ENCODE data around the gene TRIM38. TPM values are rescaled to one million over a fixed set of nuclear protein-coding genes. Genes with fewer than 3 reads are reported as not detected.
A peak's percentile ranks its signal among the peaks of the same experiment; 100 is the strongest.

TRIM38 gene
- total RNA-seq, 1 experiment from 2014 or later = 4.4 TPM

DNA sequence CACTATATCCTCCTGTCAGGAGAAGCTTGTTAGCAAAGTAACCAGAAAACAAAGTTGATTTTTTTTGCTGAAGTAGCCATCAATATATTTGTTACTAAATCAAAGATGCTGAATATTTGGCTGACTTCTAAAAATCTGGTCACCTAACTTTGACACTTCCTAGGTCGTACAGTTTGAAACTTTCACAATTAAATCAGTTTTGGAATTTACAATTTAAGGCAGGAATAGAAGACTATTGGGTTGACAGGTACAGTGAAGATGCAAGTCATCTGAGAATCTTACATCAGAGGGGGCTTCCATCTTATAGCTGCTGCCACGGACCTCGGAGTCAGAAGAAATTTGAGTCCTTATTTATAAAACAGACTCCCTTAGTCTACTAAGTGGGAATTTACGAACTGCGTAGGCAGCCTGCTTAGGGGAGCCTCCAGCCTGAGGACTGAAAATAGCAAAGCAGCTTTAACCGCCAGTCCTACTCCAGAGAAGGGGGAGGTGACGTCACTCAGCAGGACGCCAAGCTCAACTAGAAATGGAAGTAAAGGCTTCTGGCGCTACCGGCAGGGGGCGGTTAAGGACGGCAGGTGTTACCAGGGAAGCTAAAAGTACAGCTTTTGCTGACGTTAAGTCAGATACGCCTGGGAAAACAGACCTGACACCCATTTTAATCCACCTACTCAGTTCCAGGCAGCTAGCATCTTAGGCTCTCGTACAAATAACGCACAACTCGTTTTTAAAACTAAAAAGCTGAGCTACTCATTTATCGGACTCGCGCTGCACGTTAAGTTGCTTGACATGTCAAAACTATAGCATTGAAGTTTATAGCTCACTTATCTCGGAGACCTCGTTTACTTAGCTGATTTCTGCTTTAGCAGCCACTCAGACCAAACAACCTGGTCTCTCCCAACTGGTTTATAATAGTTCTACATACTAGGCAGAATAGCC is 63.6 kb downstream of the TRIM38 start:
- peaks cover 57% of the 10 kb centered on the region for H3K4me1 ChIP-seq (ENCODE audit: control insufficient read depth, insufficient read depth, low read length)
- no peaks in the 10 kb centered on the region for H3K27me3 ChIP-seq (ENCODE audit: control insufficient read depth, insufficient read depth, low read length)
- H3K9me3 ChIP-seq (ENCODE audit: control insufficient read depth, insufficient read depth, low read depth, low read length) = no peaks in the 10 kb centered on the region
- in situ Hi-C loops (cut with HindIII; ENCODE audit: low pct_unique_long_range_greater_than_20kb, low sequenced_read_pairs) = no loop called here
- peak overlapping the region; percentile 95 to 96 for H3K4me3 ChIP-seq (ENCODE audit: low read depth in 2 of 2, low read length in 2 of 2)
- H3K27ac ChIP-seq (ENCODE audit: low read length) = peak overlapping the region; percentile 100
- ChIA-PET POLR2A (interaction anchor here (0.6 to 9.8 kb wide), 6 partner anchors 18 to 246 kb away, joined by 4 to 207 read pairs (median 6); a partner anchor contains a TSS), CTCF (interaction anchor here (0.9 to 1.1 kb wide), 3 partner anchors 17 to 100 kb away, joined by 3 to 9 read pairs (median 7); a partner anchor contains a TSS)
- TF ChIP-seq TCF7L2 (IDR thresholded peaks at IDR 0.05; ENCODE audit: low read depth, low read length) (peak; percentile 7; the same call in 1 of the 2 replicates), SIN3A (IDR thresholded peaks at IDR 0.05; ENCODE audit: borderline replicate concordance, insufficient read depth, low read depth, low read length) (peak; percentile 68), POLR2AphosphoS5 (IDR thresholded peaks at IDR 0.05; ENCODE audit: low read depth, low read length) (peak; percentile 23; the same call in 1 of the 2 replicates)
- TF ChIP-seq, protein P1, sequence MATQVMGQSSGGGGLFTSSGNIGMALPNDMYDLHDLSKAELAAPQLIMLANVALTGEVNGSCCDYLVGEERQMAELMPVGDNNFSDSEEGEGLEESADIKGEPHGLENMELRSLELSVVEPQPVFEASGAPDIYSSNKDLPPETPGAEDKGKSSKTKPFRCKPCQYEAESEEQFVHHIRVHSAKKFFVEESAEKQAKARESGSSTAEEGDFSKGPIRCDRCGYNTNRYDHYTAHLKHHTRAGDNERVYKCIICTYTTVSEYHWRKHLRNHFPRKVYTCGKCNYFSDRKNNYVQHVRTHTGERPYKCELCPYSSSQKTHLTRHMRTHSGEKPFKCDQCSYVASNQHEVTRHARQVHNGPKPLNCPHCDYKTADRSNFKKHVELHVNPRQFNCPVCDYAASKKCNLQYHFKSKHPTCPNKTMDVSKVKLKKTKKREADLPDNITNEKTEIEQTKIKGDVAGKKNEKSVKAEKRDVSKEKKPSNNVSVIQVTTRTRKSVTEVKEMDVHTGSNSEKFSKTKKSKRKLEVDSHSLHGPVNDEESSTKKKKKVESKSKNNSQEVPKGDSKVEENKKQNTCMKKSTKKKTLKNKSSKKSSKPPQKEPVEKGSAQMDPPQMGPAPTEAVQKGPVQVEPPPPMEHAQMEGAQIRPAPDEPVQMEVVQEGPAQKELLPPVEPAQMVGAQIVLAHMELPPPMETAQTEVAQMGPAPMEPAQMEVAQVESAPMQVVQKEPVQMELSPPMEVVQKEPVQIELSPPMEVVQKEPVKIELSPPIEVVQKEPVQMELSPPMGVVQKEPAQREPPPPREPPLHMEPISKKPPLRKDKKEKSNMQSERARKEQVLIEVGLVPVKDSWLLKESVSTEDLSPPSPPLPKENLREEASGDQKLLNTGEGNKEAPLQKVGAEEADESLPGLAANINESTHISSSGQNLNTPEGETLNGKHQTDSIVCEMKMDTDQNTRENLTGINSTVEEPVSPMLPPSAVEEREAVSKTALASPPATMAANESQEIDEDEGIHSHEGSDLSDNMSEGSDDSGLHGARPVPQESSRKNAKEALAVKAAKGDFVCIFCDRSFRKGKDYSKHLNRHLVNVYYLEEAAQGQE (IDR thresholded peaks at IDR 0.05; ENCODE audit: insufficient read depth in 1 of 2, low read depth in 2 of 2, low read length in 1 of 2) = no peak
- TF ChIP-seq, protein P2, sequence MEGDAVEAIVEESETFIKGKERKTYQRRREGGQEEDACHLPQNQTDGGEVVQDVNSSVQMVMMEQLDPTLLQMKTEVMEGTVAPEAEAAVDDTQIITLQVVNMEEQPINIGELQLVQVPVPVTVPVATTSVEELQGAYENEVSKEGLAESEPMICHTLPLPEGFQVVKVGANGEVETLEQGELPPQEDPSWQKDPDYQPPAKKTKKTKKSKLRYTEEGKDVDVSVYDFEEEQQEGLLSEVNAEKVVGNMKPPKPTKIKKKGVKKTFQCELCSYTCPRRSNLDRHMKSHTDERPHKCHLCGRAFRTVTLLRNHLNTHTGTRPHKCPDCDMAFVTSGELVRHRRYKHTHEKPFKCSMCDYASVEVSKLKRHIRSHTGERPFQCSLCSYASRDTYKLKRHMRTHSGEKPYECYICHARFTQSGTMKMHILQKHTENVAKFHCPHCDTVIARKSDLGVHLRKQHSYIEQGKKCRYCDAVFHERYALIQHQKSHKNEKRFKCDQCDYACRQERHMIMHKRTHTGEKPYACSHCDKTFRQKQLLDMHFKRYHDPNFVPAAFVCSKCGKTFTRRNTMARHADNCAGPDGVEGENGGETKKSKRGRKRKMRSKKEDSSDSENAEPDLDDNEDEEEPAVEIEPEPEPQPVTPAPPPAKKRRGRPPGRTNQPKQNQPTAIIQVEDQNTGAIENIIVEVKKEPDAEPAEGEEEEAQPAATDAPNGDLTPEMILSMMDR (IDR thresholded peaks at IDR 0.05) = peak; percentile 90
- DNase-seq (ENCODE audit: low read depth, low spot score) (peak; percentile 90), ATAC-seq (peak; percentile 40)
- no TSS peak for BruUV-seq (replicated peaks)
- intact Hi-C loops (cut with micrococcal nuclease; ENCODE audit: unreplicated experiment) = loop anchor here (2.0 kb wide), 2 partner anchors 19 to 1789 kb away; a partner anchor contains a TSS
- no peaks in the 10 kb centered on the region for H3K36me3 ChIP-seq (ENCODE audit: control insufficient read depth, insufficient read depth, low read length)

DNA sequence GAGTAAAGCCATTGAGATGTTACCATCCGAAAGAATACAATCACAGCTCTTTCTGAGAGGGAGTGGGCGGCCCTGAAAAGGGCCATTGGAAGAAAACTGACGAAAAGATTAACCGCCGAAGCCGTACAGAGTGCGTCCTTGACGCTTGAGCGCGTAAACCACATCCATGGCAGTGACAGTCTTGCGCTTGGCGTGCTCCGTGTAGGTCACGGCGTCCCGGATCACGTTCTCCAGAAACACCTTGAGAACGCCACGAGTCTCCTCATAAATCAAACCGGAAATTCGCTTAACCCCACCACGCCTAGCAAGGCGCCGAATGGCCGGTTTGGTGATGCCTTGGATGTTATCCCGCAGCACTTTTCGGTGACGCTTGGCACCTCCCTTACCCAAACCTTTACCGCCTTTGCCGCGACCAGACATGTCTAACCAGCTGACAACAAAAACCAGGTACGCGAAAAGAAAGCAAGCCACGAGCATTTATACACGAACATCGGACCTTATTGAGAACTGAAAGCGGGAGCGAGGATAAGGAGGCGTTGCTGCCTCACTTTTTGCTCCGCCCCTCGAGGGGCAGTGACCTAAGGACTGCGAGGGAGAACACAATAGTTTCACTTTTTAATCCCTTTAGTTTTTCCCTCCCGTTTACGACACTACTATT is 64.4 kb downstream of the TRIM38 start:
- Histone ChIP-seq H3K4me3 (ENCODE audit: low read depth in 2 of 2, low read length in 2 of 2) (peak overlapping the region; percentile 95 to 96), H3K4me1 (ENCODE audit: control insufficient read depth, insufficient read depth, low read length) (peaks cover 57% of the 10 kb centered on the region), H3K9me3 (ENCODE audit: control insufficient read depth, insufficient read depth, low read depth, low read length) (no peaks in the 10 kb centered on the region), H3K27me3 (ENCODE audit: control insufficient read depth, insufficient read depth, low read length) (no peaks in the 10 kb centered on the region), H3K27ac (ENCODE audit: low read length) (peak overlapping the region; percentile 100), H3K36me3 (ENCODE audit: control insufficient read depth, insufficient read depth, low read length) (no peaks in the 10 kb centered on the region)
- in situ Hi-C loops (cut with HindIII; ENCODE audit: low pct_unique_long_range_greater_than_20kb, low sequenced_read_pairs) (no loop called here), intact Hi-C loops (cut with micrococcal nuclease; ENCODE audit: unreplicated experiment) (loop anchor here (2.0 kb wide), 2 partner anchors 18 to 1788 kb away; a partner anchor contains a TSS)
- DNase-seq (ENCODE audit: low read depth, low spot score) (peak; percentile 99), ATAC-seq (peak; percentile 70)
- POLR2A ChIA-PET = interaction anchor here (0.5 to 9.8 kb wide), 6 partner anchors 18 to 162 kb away, joined by 3 to 207 read pairs (median 4); a partner anchor contains a TSS
- CTCF ChIA-PET = interaction anchor here (0.9 to 1.1 kb wide), 3 partner anchors 17 to 99 kb away, joined by 3 to 9 read pairs (median 7); a partner anchor contains a TSS
- TF ChIP-seq POLR2AphosphoS5 (IDR thresholded peaks at IDR 0.05; ENCODE audit: low read depth, low read length) (peak; percentile 99), TCF7L2 (IDR thresholded peaks at IDR 0.05; ENCODE audit: low read depth, low read length) (peak; percentile 53; the same call in 1 of the 2 replicates), SIN3A (IDR thresholded peaks at IDR 0.05; ENCODE audit: borderline replicate concordance, insufficient read depth, low read depth, low read length) (peak; percentile 99)
- TF ChIP-seq, protein P1 (IDR thresholded peaks at IDR 0.05; ENCODE audit: insufficient read depth in 1 of 2, low read depth in 2 of 2, low read length in 1 of 2) = peak; percentile 48 to 69; a peak in 2 of 4 replicates
- TF ChIP-seq, protein P2 (IDR thresholded peaks at IDR 0.05) = no peak
- BruUV-seq (replicated peaks) = TSS peak; percentile 69

Data from Panc1 (cell line).